ENCODE results near the gene FAM131A. TPM values are rescaled to one million over a fixed set of nuclear protein-coding genes. Genes with fewer than 3 reads are reported as not detected.

Gene FAM131A
- total and polyA plus RNA-seq, 2 of the 4 experiments (the other 2 are of a cell fraction) = 10.8 to 19.5 TPM

- 100% methylated on average over 8 of the region's 11 CpGs; no CpG with 5 or more reads in 1 of the 2 experiments for WGBS, 2 experiments (ENCODE audit: extremely low coverage in 2 of 2, insufficient read length in 1 of 2)
- TF ChIP-seq POLR2A (IDR thresholded peaks at IDR 0.05; ENCODE audit: low read depth, low read length) (no peak), USF2 (IDR thresholded peaks at IDR 0.05; ENCODE audit: low read depth, low read length) (no peak), MXI1 (IDR thresholded peaks at IDR 0.05; ENCODE audit: borderline replicate concordance, low read depth, low read length) (no peak), RFX5 (IDR thresholded peaks at IDR 0.05; ENCODE audit: low read depth, low read length) (no peak), RCOR1 (IDR thresholded peaks at IDR 0.05; ENCODE audit: insufficient replicate concordance, low read length) (no peak), CEBPB (IDR thresholded peaks at IDR 0.05; ENCODE audit: low read depth, low read length) (no peak), RAD21 (IDR thresholded peaks at IDR 0.05; ENCODE audit: low read length) (no peak), BHLHE40 (IDR thresholded peaks at IDR 0.05; ENCODE audit: low read depth, low read length) (no peak), MAFK (IDR thresholded peaks at IDR 0.05; ENCODE audit: low read depth, low read length) (no peak), SMC3 (IDR thresholded peaks at IDR 0.05; ENCODE audit: low read depth, low read length) (no peak)
- TF ChIP-seq, protein P1, sequence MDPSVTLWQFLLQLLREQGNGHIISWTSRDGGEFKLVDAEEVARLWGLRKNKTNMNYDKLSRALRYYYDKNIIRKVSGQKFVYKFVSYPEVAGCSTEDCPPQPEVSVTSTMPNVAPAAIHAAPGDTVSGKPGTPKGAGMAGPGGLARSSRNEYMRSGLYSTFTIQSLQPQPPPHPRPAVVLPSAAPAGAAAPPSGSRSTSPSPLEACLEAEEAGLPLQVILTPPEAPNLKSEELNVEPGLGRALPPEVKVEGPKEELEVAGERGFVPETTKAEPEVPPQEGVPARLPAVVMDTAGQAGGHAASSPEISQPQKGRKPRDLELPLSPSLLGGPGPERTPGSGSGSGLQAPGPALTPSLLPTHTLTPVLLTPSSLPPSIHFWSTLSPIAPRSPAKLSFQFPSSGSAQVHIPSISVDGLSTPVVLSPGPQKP (IDR thresholded peaks at IDR 0.05; ENCODE audit: borderline replicate concordance, low read depth, low read length) = no peak
- TF ChIP-seq, protein P2, sequence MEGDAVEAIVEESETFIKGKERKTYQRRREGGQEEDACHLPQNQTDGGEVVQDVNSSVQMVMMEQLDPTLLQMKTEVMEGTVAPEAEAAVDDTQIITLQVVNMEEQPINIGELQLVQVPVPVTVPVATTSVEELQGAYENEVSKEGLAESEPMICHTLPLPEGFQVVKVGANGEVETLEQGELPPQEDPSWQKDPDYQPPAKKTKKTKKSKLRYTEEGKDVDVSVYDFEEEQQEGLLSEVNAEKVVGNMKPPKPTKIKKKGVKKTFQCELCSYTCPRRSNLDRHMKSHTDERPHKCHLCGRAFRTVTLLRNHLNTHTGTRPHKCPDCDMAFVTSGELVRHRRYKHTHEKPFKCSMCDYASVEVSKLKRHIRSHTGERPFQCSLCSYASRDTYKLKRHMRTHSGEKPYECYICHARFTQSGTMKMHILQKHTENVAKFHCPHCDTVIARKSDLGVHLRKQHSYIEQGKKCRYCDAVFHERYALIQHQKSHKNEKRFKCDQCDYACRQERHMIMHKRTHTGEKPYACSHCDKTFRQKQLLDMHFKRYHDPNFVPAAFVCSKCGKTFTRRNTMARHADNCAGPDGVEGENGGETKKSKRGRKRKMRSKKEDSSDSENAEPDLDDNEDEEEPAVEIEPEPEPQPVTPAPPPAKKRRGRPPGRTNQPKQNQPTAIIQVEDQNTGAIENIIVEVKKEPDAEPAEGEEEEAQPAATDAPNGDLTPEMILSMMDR (conservative IDR thresholded peaks at IDR 0.05; ENCODE audit: low read depth, low read length) = no peak
Measured at GRCh38 chr3:184353546-184353941, 16.1 kb downstream of the FAM131A start.

More at GRCh38 chr3:184353546-184353941, 16.1 kb downstream of the FAM131A start:
- H3K9me1 ChIP-seq (ENCODE audit: insufficient read depth, low read length) = peaks cover 9% of the 10 kb centered on the region; the same call in 1 of the 2 replicates
- CTCF ChIA-PET = interaction anchor here (0.6 kb wide), 2 partner anchors 13 to 96 kb away, joined by 3 to 4 read pairs; no protein-coding TSS in a partner anchor
- no peak overlapping the region for H2AK5ac ChIP-seq (ENCODE audit: low read depth, low read length)
- no peak overlapping the region for H2BK20ac ChIP-seq (ENCODE audit: low read depth, low read length)
- H3K23ac ChIP-seq (ENCODE audit: low read depth, low read length) = no peak overlapping the region
- DNase-seq (no peak), ATAC-seq (ENCODE audit: low read depth) (no peak)
- no peak overlapping the region for H2AFZ ChIP-seq (replicated peaks; ENCODE audit: low read length, poor library complexity)
- no peaks in the 10 kb centered on the region for H3K9me3 ChIP-seq (ENCODE audit: control insufficient read depth, insufficient read depth, low read length)
- H3K4me2 ChIP-seq (ENCODE audit: low read depth, low read length) = no peak overlapping the region
- no peaks in the 10 kb centered on the region for H3K27me3 ChIP-seq (ENCODE audit: control insufficient read depth, insufficient read depth, low read length)
- H3K56ac ChIP-seq (ENCODE audit: extremely low read depth, insufficient read depth, low read length) = no peak overlapping the region
- H3K27ac ChIP-seq (ENCODE audit: insufficient read depth, low read length) = no peak overlapping the region
- H3K4me1 ChIP-seq (ENCODE audit: control insufficient read depth, insufficient read depth, low read length) = no peaks in the 10 kb centered on the region
- no TSS peak for BruUV-seq (replicated peaks)
- POLR2A ChIA-PET (ENCODE audit: unreplicated experiment) = no interaction called here
- H4K8ac ChIP-seq (ENCODE audit: low read depth in 2 of 2, low read length in 2 of 2) = no peak overlapping the region
- in situ Hi-C loops (cut with MboI; ENCODE audit: low sequenced_read_pairs) = no loop called here
- no peaks in the 10 kb centered on the region for H3K79me1 ChIP-seq (ENCODE audit: low read depth in 1 of 2, low read length in 2 of 2)
- dilution Hi-C loops (cut with HindIII; ENCODE audit: low sequenced_read_pairs, unreplicated experiment) = loop anchor here (25.0 kb wide), 1 partner anchor 184 kb away; no protein-coding TSS in a partner anchor
- intact Hi-C loops (cut with micrococcal nuclease) = no loop called here
- no peak overlapping the region for H2BK15ac ChIP-seq (ENCODE audit: low read depth, low read length)
- no peak overlapping the region for H4K91ac ChIP-seq (ENCODE audit: insufficient read depth, low read depth, low read length)
- H3K4ac ChIP-seq (ENCODE audit: low read depth, low read length) = no peak overlapping the region
- no peak overlapping the region for H3K18ac ChIP-seq (ENCODE audit: low read depth, low read length)
- H4K5ac ChIP-seq (ENCODE audit: low read depth, low read length) = no peak overlapping the region
- H4K20me1 ChIP-seq (ENCODE audit: insufficient read depth, low read length) = no peaks in the 10 kb centered on the region; the same call in 1 of the 2 replicates
- no peak overlapping the region for H3K9ac ChIP-seq (ENCODE audit: low read depth, low read length)
- no peak overlapping the region for H3K14ac ChIP-seq (replicated peaks; ENCODE audit: low read depth, low read length)
- H2BK120ac ChIP-seq (ENCODE audit: low read depth, low read length) = no peak overlapping the region
- H2BK5ac ChIP-seq (ENCODE audit: low read depth, low read length, poor library complexity, severe bottlenecking) = no peak overlapping the region
- H2AK9ac ChIP-seq (replicated peaks; ENCODE audit: low read depth, low read length, poor library complexity) = no peak overlapping the region
- H3K36me3 ChIP-seq (ENCODE audit: control insufficient read depth, insufficient read depth, low read length) = peaks cover 22% of the 10 kb centered on the region
- H3K4me3 ChIP-seq (ENCODE audit: insufficient read depth, low read depth, low read length) = no peak overlapping the region

Data from IMR-90 (cell line).